ENCODE measurements around the gene KIF19.

KIF19 gene

GRCh38 chr17:74305865-74306654 lies 20.0 kb upstream of the KIF19 start:
- DNase-seq (ENCODE audit: low read depth, low spot score), result no peak

GRCh38 chr17:74307984-74308773 lies 17.8 kb upstream of the KIF19 start:
- DNase-seq (ENCODE audit: low read depth, low spot score), result no peak

DNA sequence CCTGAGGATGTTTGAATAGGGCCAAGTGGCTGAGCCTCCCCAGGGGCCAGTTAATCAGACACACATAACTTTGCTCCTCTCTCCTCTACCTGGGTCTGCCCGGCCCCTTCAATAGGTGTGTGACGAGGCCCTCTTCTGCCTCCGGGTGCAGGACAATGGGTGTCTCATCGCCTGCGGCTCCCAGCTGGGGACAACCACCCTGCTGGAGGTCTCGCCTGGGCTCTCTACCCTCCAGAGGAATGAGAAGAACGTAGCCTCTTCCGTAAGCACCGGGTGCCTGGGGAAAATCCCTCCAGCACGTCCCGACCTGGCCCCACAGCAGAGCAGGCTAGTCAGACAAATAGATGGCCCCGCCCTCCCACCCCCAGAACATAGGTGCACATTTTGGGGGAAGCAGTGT lies 16.1 kb upstream of the KIF19 start:
- no peak for DNase-seq (ENCODE audit: low read depth, low spot score)

GRCh38 chr17:74314877-74315276 lies 11.1 kb upstream of the KIF19 start:
- DNase-seq (ENCODE audit: low read depth, low spot score), result no peak

- DNase-seq (ENCODE audit: low read depth, low spot score), result no peak
Observed at GRCh38 chr17:74316220-74316619, 9.8 kb upstream of the KIF19 start.

DNA sequence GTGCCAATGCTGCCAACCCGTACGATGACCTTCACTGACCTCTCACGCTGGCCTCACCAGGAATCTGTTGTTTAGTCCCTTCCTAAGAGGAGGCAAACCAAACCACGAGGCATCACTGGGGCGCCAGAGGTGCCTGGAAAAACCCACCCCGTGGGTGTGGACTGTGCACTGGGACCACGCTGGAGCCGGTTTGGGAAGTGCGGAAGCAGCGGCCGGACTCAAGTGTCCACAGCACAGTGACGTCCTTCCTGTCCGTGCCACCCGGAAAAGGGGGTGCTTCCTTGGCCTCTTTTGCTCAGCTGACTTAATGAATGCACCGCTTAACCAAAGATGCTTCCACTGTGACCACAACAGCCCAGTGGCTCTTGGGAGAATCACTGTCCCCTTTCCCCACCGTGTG lies 9.0 kb upstream of the KIF19 start:
- no peak for DNase-seq (ENCODE audit: low read depth, low spot score)

GRCh38 chr17:74318391-74318790 lies 7.6 kb upstream of the KIF19 start:
- no peak for DNase-seq (ENCODE audit: low read depth, low spot score)

GRCh38 chr17:74324521-74324920 lies 1.5 kb upstream of the KIF19 start:
- DNase-seq (ENCODE audit: low read depth, low spot score), result no peak

- DNase-seq (ENCODE audit: low read depth, low spot score), result no peak
Observed at GRCh38 chr17:74325376-74325742, 667 bp upstream of the KIF19 start.

GRCh38 chr17:74326506-74326905 lies 480 bp downstream of the KIF19 start:
- DNase-seq (ENCODE audit: low read depth, low spot score), result no peak

GRCh38 chr17:74328487-74328886 lies 2.5 kb downstream of the KIF19 start:
- DNase-seq (ENCODE audit: low read depth, low spot score), result no peak

DNA sequence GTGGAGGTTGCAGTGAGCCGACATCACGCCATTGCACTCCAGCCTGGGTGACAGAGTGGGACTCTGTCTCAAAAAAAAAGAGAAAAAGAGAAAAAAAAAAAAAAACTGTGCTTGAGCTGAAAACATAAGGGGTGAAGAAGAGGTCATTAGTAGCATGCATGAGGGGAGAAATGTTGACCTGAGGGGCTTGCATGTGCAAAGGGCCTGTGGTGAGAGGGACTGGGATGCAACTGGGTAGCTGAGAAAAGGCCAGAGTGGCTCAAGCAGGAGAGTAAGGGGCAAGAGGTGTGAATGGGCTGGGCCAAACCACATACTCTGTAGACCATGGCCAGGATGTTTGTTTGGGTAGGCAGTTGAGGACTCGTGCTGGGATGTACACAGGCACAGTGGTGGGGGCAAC lies 3.4 kb downstream of the KIF19 start:
- DNase-seq (ENCODE audit: low read depth, low spot score), result no peak

DNA sequence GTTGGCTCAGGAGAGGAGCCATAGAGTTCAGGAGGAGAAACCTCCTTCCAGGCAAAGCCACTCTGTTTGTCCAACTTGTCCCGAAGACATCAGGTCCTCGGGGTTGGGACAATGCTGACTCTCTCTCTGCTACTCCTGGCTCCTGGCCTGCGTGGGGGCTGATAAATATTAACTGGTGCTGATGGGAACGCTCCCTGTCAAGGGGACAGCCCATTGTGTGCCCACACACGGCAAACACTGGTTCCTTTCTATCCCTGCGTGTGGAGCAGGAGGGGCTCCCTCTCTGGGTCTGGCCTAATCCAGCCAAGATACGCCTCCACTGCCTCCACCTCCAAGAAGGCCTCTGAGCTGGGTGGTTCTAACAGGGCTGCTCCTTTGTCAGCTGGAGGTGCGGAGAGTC lies 4.4 kb downstream of the KIF19 start:
- DNase-seq (ENCODE audit: low read depth, low spot score), result no peak

- DNase-seq (ENCODE audit: low read depth, low spot score), result no peak
Observed at GRCh38 chr17:74332017-74332650, 6.1 kb downstream of the KIF19 start.

DNA sequence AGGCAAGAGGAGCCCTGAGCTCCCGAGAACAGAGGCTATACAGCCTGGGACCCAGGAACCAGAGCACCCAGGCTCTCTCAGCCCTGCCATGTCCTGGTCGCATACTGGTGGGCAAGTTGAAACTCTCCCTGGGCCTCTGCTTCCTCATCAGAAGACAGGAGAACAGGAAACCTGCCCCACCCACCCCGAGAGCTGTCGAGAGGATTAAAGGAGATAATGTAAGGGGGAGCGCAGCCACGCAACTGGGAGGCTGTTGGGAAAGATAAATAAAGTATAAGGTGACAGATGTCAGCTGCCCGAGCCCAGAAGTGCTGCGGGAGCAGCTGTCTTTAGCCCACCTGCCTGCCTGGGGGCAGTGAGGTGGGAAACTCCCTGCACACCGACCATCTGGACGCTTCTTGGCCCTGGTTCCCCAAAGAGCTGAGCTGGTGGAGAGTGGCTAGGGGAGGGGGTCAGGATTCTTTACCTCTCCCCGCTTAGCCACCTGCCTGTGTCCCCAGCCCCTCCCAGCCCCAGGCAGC lies 6.8 kb downstream of the KIF19 start:
- no peak for DNase-seq (ENCODE audit: low read depth, low spot score)

DNA sequence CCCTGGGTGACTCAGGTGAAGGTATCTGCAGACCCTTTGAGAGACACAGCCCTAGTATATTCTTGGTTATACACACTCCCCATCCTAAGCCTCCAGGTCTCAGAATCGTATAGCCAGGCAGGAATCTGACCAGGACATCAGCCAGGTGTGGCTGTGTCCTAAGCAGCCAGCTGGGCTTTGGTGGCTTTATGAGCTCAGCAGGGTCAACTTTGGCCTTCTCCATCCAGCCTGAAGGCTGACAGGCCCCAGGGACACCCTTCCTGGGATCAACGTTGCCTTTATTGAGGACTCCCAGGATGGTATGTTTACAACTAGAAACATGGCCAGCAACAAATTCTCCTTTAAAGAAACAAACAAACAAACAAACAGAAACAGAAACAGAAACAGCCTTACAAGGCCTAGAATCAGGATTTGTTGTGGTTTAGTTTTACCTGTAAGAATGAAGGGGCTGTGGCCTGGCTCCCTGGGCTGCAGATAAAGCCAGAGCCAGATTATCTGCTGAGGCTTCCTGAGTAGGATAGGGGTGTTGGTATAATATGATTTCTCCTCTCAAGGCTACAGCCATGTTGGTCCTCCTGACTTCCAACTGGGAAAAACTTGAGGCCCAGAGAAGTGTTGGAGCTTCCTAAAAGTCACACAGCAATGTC lies 8.5 kb downstream of the KIF19 start:
- no peak for DNase-seq (ENCODE audit: low read depth, low spot score)

DNA sequence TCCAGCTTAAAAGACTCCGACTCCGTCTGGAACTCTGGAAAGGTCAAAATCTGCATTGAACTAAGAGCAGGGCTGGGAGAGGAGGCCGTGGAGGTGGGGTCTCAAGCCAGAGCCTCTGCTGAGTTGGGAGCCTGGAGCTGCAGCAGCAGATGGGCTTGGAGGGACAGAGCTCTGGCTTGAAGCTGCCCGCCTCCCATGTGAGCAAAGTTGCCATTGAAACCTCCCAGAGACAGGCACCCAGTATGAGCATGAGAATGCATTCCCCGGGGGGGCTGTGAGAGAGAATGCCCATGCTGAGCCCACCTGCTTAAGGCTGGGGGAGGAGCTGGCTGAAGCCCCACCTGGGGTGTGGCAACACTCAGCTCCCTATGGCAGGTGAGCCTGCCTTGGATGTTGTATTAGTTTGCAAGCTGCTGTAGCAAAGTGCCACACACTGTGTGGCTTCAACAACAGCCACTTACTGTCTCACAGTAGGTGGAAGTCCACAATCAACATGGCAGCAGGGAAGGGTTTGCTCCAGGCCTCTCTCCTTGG lies 9.6 kb downstream of the KIF19 start:
- no peak for DNase-seq (ENCODE audit: low read depth, low spot score)

- no peak for DNase-seq (ENCODE audit: low read depth, low spot score)
Observed at GRCh38 chr17:74336307-74336706, 10.3 kb downstream of the KIF19 start.

DNA sequence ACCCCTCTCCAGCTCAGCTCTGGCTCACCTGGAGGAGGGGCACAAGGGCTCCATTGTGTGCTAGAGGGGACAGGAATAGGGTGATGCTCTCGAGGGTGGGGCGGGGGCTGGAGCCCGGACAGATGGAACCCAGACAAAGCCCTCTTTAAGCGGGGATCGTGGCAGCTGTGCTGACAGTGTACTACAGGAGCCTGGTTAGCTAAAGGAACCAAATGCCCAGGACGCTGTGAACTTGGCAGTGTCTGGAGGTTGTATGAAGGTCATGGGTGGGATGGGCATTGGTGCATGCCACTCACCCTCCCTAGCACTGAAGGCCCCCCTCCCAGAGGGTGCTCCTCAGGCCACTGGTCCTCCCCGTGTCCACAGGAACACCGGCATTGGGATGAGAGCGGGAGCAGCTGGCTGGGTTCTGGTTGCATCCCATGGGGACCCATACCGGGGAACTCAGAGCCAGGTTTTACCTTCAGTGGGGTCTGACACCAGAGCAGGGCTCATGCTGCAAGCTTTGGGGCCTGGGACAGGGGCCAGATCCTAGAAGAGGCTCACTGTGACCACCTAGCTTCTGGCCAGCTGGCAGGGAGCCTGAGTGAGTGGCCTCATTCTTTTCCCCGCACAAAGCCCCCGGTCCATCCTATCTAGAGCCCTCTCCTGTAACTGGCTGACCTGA lies 11.9 kb downstream of the KIF19 start:
- DNase-seq (ENCODE audit: low read depth, low spot score), result no peak

DNA sequence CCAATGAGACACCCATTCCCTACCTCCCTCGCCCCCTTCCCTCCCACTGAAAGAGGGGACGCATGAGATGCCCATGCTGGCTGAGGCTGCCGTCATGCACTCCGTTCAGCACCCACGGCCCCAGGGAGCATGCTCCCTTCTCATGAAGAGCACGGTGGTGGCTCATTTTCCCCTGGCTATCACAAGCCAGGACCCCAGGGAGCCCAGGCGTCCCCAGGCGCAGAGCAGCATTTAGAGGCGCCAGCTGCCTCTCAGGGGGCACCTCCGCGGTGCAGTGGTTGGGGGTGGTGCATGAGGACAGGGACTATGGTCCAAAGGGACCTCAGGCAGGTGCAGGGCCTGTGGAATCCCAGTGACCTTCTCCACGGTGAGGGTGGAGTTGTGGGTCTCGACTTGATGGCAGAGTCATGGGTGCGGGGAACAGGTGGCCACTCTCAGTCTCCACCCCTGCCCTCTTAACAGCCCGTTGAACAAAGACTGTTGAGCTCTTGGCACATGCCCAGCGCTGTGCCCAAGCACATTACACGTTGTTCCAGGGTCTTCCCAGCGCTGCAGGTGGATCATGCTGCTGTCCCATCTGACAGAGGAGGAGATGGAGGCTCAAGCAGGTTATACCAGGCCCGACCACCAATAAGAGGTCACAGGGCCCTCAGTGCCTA lies 13.6 kb downstream of the KIF19 start:
- DNase-seq (ENCODE audit: low read depth, low spot score), result no peak

All from brain pericyte (primary cell).